CD4-positive, alpha-beta T cell (primary cell): ENCODE measurements around the gene CD46. TPM values are rescaled to one million over a fixed set of nuclear protein-coding genes. Genes with fewer than 3 reads are reported as not detected.
"Not testable (repeated sequence)": the region's sequence is repeated elsewhere in the genome, so short reads cannot be mapped to it uniquely, and the experiment has no call there.

Experiments
- ATAC-seq: fragments of 200-7000 bp; cut with Tn5 transposase; one replicate; pipeline ENCODE4 v1.10.0; 2022; ENCODE audit warnings: mild to moderate bottlenecking; ENCODE audit not compliant: poor library complexity
- CTCF ChIA-PET: fragments of 350-600 bp; sonication (Branson Sonifier 250); formaldehyde crosslinking; loops from one replicate; lab custom pipeline; 2021; ENCODE audit warnings: antibody characterized with exemption, inconsistent platforms; lab: Charles Lee
- POLR2A ChIA-PET: fragments of 350-600 bp; sonication (Branson Sonifier 250); formaldehyde crosslinking; loops from one replicate; lab custom pipeline; 2021; ENCODE audit warnings: antibody characterized with exemption, inconsistent platforms; lab: Charles Lee
- DNase-seq, 14 experiments: peaks; one replicate each; pipeline ENCODE4 v3.0.0-alpha.2; 2013 to 2020; ENCODE audit warnings: mixed read lengths in 2 of 14
- H3K27ac ChIP-seq, 2 donors: one replicate each; pipeline versions ENCODE4 v1.5.1 to v1.7.0; 2013; ENCODE audit warnings: low read length in 2 of 2, low read depth in 1 of 2, mild to moderate bottlenecking in 1 of 2
- H3K27me3 ChIP-seq, 2 experiments: 1 replicate in 1 of 2; 2 replicates in 1 of 2; pipeline versions ENCODE4 v1.6.1 to v1.7.0; 2013; ENCODE audit warnings: low read length in 2 of 2, control low read depth in 1 of 2, mild to moderate bottlenecking in 1 of 2, moderate library complexity in 1 of 2; ENCODE audit not compliant: insufficient read depth in 2 of 2, control insufficient read depth in 1 of 2
- H3K36me3 ChIP-seq: one replicate; pipeline ENCODE4 v1.6.1; 2013; ENCODE audit warnings: low read length, control low read depth; ENCODE audit not compliant: insufficient read depth
- H3K4me1 ChIP-seq: one replicate; pipeline ENCODE4 v1.6.1; 2013; ENCODE audit warnings: low read length, control low read depth; ENCODE audit not compliant: insufficient read depth
- H3K4me3 ChIP-seq: one replicate; pipeline ENCODE4 v1.5.1; 2013; ENCODE audit warnings: mild to moderate bottlenecking, low read length, moderate library complexity
- H3K9me3 ChIP-seq, 2 experiments: 1 replicate in 1 of 2; 2 replicates in 1 of 2; pipeline versions ENCODE4 v1.6.1 to v1.7.0; 2013; ENCODE audit warnings: low read length in 2 of 2, mild to moderate bottlenecking in 2 of 2, control low read depth in 1 of 2, moderate library complexity in 1 of 2; ENCODE audit not compliant: control insufficient read depth in 1 of 2, insufficient read depth in 1 of 2
- H3K27ac Mint-ChIP-seq: one replicate; pipeline ENCODE4 v1.8.0; 2020; ENCODE audit warnings: mixed read lengths
- H3K27me3 Mint-ChIP-seq: one replicate; pipeline ENCODE4 v1.8.0; 2021; ENCODE audit warnings: mixed read lengths
- H3K36me3 Mint-ChIP-seq: one replicate; pipeline ENCODE4 v1.8.0; 2021; ENCODE audit warnings: low read depth, mixed read lengths
- H3K4me1 Mint-ChIP-seq: one replicate; pipeline ENCODE4 v1.8.0; 2021; ENCODE audit warnings: low read depth, mixed read lengths
- H3K4me3 Mint-ChIP-seq: one replicate; pipeline ENCODE4 v1.8.0; 2020; ENCODE audit warnings: mild to moderate bottlenecking, mixed read lengths
- H3K9me3 Mint-ChIP-seq: one replicate; pipeline ENCODE4 v1.8.0; 2020; ENCODE audit warnings: mixed read lengths
- CTCF ChIP-seq: fragments of 200-600 bp; IDR thresholded peaks from one replicate; pipeline ENCODE4 v1.8.0; 2022; ENCODE audit warnings: antibody characterized with exemption, mild to moderate bottlenecking
- intact Hi-C, 2 experiments: fragments of 100-400 bp; cut with DNase I in 1 of 2; cut with micrococcal nuclease in 1 of 2; formaldehyde crosslinking; loops; one replicate each; pipeline versions ENCODE4 v1.15.1 to v1.9.0; 2023 to 2025; cut with DNase I, micrococcal nuclease
- total RNA-seq, 174 experiments: library from RNA in 2 of 174; stranded (reverse) in 2 of 174; gene quantifications; one replicate each; pipeline ENCODE4 v1.2.3 and lab custom pipeline; 2021 to 2026

Gene CD46
- total RNA-seq, 2 experiments from 2014 or later, result 111 to 115 TPM

- H3K27ac Mint-ChIP-seq, H3K36me3 ChIP-seq, H3K36me3 Mint-ChIP-seq, H3K9me3 Mint-ChIP-seq, DNase-seq, H3K27ac ChIP-seq, ATAC-seq, H3K4me3 ChIP-seq, H3K9me3 ChIP-seq, H3K4me3 Mint-ChIP-seq, H3K4me1 ChIP-seq, POLR2A ChIA-PET, H3K27me3 ChIP-seq, intact Hi-C loops, H3K27me3 Mint-ChIP-seq: not testable (repeated sequence)
- CTCF ChIA-PET, result interaction anchor here (0.7 to 1.1 kb wide), 2 partner anchors 38 to 60 kb away, joined by 3 to 5 read pairs; no protein-coding TSS in a partner anchor
- peaks cover 13% of the 10 kb centered on the region for H3K4me1 Mint-ChIP-seq
These were observed 14.2 kb upstream of the CD46 start for GRCh38 chr1:207737503-207738157.

GRCh38 chr1:207738158-207738659, 13.6 kb upstream of the CD46 start:
- H3K9me3 Mint-ChIP-seq, H3K36me3 ChIP-seq, intact Hi-C loops, H3K27ac ChIP-seq, H3K4me1 ChIP-seq, H3K27ac Mint-ChIP-seq, H3K27me3 ChIP-seq, POLR2A ChIA-PET, H3K4me3 ChIP-seq, H3K4me3 Mint-ChIP-seq, H3K27me3 Mint-ChIP-seq, H3K36me3 Mint-ChIP-seq, H3K9me3 ChIP-seq: not testable (repeated sequence)
- CTCF ChIA-PET, result interaction anchor here (0.6 to 1.7 kb wide), 4 partner anchors 28 to 147 kb away, joined by 3 to 5 read pairs (median 4); no protein-coding TSS in a partner anchor
- peak; percentile 100 for ATAC-seq
- H3K4me1 Mint-ChIP-seq, result peaks cover 13% of the 10 kb centered on the region
- DNase-seq, result peak in 8 of 14 experiments; percentile 14 to 83 (median 45)

- no peak overlapping the region for H3K4me3 ChIP-seq
- peaks cover 3% of the 10 kb centered on the region for H3K9me3 Mint-ChIP-seq
- H3K4me3 Mint-ChIP-seq, result no peak overlapping the region
- intact Hi-C loops, result no loop called here
- H3K36me3 ChIP-seq, result no peaks in the 10 kb centered on the region
- POLR2A ChIA-PET, result no interaction called here
- H3K4me1 Mint-ChIP-seq, result peaks cover 13% of the 10 kb centered on the region
- no peak overlapping the region for H3K27ac Mint-ChIP-seq
- H3K36me3 Mint-ChIP-seq, result peaks cover 5% of the 10 kb centered on the region
- H3K27me3 Mint-ChIP-seq, result peaks cover 4% of the 10 kb centered on the region
- DNase-seq, result no peak
- H3K4me1 ChIP-seq, result no peaks in the 10 kb centered on the region
- TF ChIP-seq CTCF, result no peak
- ATAC-seq, result no peak
- H3K27me3 ChIP-seq, result no peaks in the 10 kb centered on the region
- CTCF ChIA-PET, result interaction anchor here (1.7 to 1.8 kb wide), 2 partner anchors 57 to 145 kb away, joined by 4 to 7 read pairs; no protein-coding TSS in a partner anchor
- H3K27ac ChIP-seq, result no peak overlapping the region
- no peaks in the 10 kb centered on the region for H3K9me3 ChIP-seq
These were observed 11.6 kb upstream of the CD46 start for GRCh38 chr1:207740207-207740606.

GRCh38 chr1:207742850-207743555, 8.9 kb upstream of the CD46 start:
- H3K27ac ChIP-seq, result no peak overlapping the region
- no peak for TF ChIP-seq CTCF
- H3K4me3 Mint-ChIP-seq, result no peak overlapping the region
- H3K27me3 Mint-ChIP-seq, result no peaks in the 10 kb centered on the region
- ChIA-PET CTCF (no interaction called here), POLR2A (no interaction called here)
- no peak overlapping the region for H3K4me3 ChIP-seq
- H3K27ac Mint-ChIP-seq, result no peak overlapping the region
- no peaks in the 10 kb centered on the region for H3K27me3 ChIP-seq
- DNase-seq (no peak), ATAC-seq (no peak)
- intact Hi-C loops, result no loop called here
- H3K36me3 ChIP-seq, result no peaks in the 10 kb centered on the region
- no peaks in the 10 kb centered on the region for H3K4me1 ChIP-seq
- peaks cover 2% of the 10 kb centered on the region for H3K9me3 Mint-ChIP-seq
- H3K4me1 Mint-ChIP-seq, result peaks cover 12% of the 10 kb centered on the region
- peaks cover 5% of the 10 kb centered on the region for H3K36me3 Mint-ChIP-seq
- no peaks in the 10 kb centered on the region for H3K9me3 ChIP-seq
